SU-DHL-6 (cell line): Measurements from ENCODE around the gene ZNF595.
"Not testable (repeated sequence)": the region's sequence is repeated elsewhere in the genome, so short reads cannot be mapped to it uniquely, and the experiment has no call there.

Experiments used
- CTCF ChIP-seq: fragments of 200-600 bp; sonication (generic); IDR thresholded peaks from one replicate; pipeline ENCODE4 v1.5.1; 2017; ENCODE audit warnings: antibody characterized with exemption, mild to moderate bottlenecking, low read length, moderate library complexity; ENCODE audit not compliant: insufficient read depth, poor library complexity, severe bottlenecking
- EZH2phosphoT487 ChIP-seq: fragments of 200-600 bp; sonication (generic), shearing (Covaris generic); conservative IDR thresholded peaks from 2 replicates; pipeline ENCODE4 v1.6.1; 2018; ENCODE audit warnings: mild to moderate bottlenecking, antibody characterized with exemption, low read length, moderate library complexity, mixed read lengths

- TF ChIP-seq EZH2phosphoT487, CTCF: not testable (repeated sequence)
Observed at GRCh38 chr4:11095-11815, 41.9 kb upstream of the ZNF595 start.
